ENCODE results near the gene IFITM5. TPM values are rescaled to one million over a fixed set of nuclear protein-coding genes. Genes with fewer than 3 reads are reported as not detected.
"Not testable (repeated sequence)": the region's sequence is repeated elsewhere in the genome, so short reads cannot be mapped to it uniquely, and the experiment has no call there.

IFITM5 gene
- total RNA-seq, 2 experiments from 2014 or later = not detected

- no peak for DNase-seq
- Mint-ChIP-seq H3K36me3 (ENCODE audit: low read depth) (peaks cover 4% of the 10 kb centered on the region), H3K4me3 (peak overlapping the region; percentile 58), H3K27ac (peak overlapping the region; percentile 96), H3K4me1 (peaks cover 69% of the 10 kb centered on the region), H3K9me3 (no peaks in the 10 kb centered on the region), H3K27me3 (no peaks in the 10 kb centered on the region)
- ChIA-PET POLR2A (interaction anchor here (1.2 kb wide), 1 partner anchor 9 kb away, joined by 4 read pairs; no protein-coding TSS in a partner anchor), CTCF (interaction anchor here (1.3 to 3.0 kb wide), 3 partner anchors 14 to 29 kb away, joined by 4 to 8 read pairs (median 6); no protein-coding TSS in a partner anchor)
Observed at GRCh38 chr11:325796-326591, 26.7 kb upstream of the IFITM5 start.

- ChIA-PET POLR2A (interaction anchor here (0.7 kb wide), 1 partner anchor 132 kb away, joined by 3 read pairs; no protein-coding TSS in a partner anchor), CTCF (interaction anchor here (0.6 to 3.0 kb wide), 4 partner anchors 13 to 31 kb away, joined by 3 to 8 read pairs (median 5); no protein-coding TSS in a partner anchor)
- peak overlapping the region; percentile 67 for H3K27ac Mint-ChIP-seq
- not testable (repeated sequence) for H3K9me3 Mint-ChIP-seq; DNase-seq; H3K36me3 Mint-ChIP-seq (ENCODE audit: low read depth); H3K4me3 Mint-ChIP-seq; H3K27me3 Mint-ChIP-seq
- H3K4me1 Mint-ChIP-seq = peaks cover 66% of the 10 kb centered on the region
Observed at GRCh38 chr11:324593-325517, 25.5 kb upstream of the IFITM5 start.

GRCh38 chr11:324156-324555, 24.8 kb upstream of the IFITM5 start:
- H3K4me3 Mint-ChIP-seq = no peak overlapping the region

GRCh38 chr11:319888-320273, 20.6 kb upstream of the IFITM5 start:
- H3K36me3 Mint-ChIP-seq (ENCODE audit: low read depth) = peaks cover 35% of the 10 kb centered on the region
- peak overlapping the region; percentile 79 for H3K4me3 Mint-ChIP-seq
- H3K9me3 Mint-ChIP-seq, H3K27me3 Mint-ChIP-seq, DNase-seq, POLR2A ChIA-PET: not testable (repeated sequence)
- CTCF ChIA-PET = interaction anchor here (1.0 kb wide), 1 partner anchor 9 kb away, joined by 3 read pairs; no protein-coding TSS in a partner anchor
- peaks cover 31% of the 10 kb centered on the region for H3K4me1 Mint-ChIP-seq
- H3K27ac Mint-ChIP-seq = peak overlapping the region; percentile 92

More at GRCh38 chr11:324156-324555, 24.8 kb upstream of the IFITM5 start:
- ChIA-PET CTCF (interaction anchor here (0.6 to 3.0 kb wide), 2 partner anchors 14 to 31 kb away, joined by 3 to 8 read pairs; no protein-coding TSS in a partner anchor), POLR2A (interaction anchor here (0.7 kb wide), 2 partner anchors 12 to 132 kb away, joined by 3 to 5 read pairs; no protein-coding TSS in a partner anchor)
- Mint-ChIP-seq H3K4me1 (peaks cover 62% of the 10 kb centered on the region), H3K27me3 (no peaks in the 10 kb centered on the region), H3K36me3 (ENCODE audit: low read depth) (peaks cover 11% of the 10 kb centered on the region), H3K9me3 (no peaks in the 10 kb centered on the region), H3K27ac (peak overlapping the region; percentile 38)
- DNase-seq = no peak

DNA sequence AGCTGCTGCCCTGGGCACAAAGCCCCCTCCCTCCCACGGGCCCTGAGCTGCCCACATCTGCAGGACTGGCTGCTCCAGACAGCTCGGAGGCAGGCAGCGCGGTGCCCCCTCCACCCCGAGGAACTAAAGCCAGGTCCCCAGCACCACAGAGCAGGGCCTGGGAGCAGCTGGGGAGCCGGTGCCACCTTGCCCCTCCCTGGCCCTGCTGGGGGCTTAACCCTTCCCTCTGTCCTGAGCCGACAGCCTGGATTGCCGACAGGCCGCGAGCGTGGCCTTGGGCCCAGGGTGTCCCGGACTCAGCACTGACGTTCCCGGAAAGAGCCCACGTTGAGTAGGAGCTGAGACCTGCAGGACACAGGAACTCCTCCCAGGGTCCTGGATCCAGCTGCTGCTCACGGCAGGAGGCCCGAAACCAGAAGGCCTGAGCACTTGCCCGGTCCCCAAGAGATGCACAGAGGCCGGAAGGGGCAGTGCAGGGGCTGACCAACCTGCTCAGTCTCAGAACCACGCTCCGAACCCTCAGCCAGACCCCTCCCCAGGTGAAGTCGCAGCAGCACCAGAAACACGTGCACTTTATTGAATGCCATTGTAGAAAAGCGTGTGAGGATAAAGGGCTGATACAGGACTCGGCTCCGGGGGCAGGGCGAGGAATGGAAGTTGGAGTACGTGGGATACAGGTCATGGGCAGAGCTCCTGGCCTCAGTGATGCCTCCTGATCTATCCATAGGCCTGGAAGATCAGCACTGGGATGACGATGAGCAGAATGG, 20.0 kb upstream of the IFITM5 start:
- H3K9me3 Mint-ChIP-seq, DNase-seq, H3K27me3 Mint-ChIP-seq, POLR2A ChIA-PET, CTCF ChIA-PET: not testable (repeated sequence)
- Mint-ChIP-seq H3K36me3 (ENCODE audit: low read depth) (peaks cover 40% of the 10 kb centered on the region), H3K4me1 (peaks cover 26% of the 10 kb centered on the region), H3K27ac (peak overlapping the region; percentile 92), H3K4me3 (peak overlapping the region; percentile 79)

GRCh38 chr11:318405-319120, 19.2 kb upstream of the IFITM5 start:
- not testable (repeated sequence) for DNase-seq, H3K9me3 Mint-ChIP-seq, H3K27ac Mint-ChIP-seq, H3K4me3 Mint-ChIP-seq, H3K27me3 Mint-ChIP-seq
- peaks cover 23% of the 10 kb centered on the region for H3K4me1 Mint-ChIP-seq
- POLR2A ChIA-PET = interaction anchor here (0.7 to 1.7 kb wide), 2 partner anchors 37 to 38 kb away, joined by 4 to 18 read pairs; no protein-coding TSS in a partner anchor
- CTCF ChIA-PET = interaction anchor here (1.6 to 2.0 kb wide), 2 partner anchors 10 to 37 kb away, joined by 6 to 9 read pairs; no protein-coding TSS in a partner anchor
- peaks cover 46% of the 10 kb centered on the region for H3K36me3 Mint-ChIP-seq (ENCODE audit: low read depth)

DNA sequence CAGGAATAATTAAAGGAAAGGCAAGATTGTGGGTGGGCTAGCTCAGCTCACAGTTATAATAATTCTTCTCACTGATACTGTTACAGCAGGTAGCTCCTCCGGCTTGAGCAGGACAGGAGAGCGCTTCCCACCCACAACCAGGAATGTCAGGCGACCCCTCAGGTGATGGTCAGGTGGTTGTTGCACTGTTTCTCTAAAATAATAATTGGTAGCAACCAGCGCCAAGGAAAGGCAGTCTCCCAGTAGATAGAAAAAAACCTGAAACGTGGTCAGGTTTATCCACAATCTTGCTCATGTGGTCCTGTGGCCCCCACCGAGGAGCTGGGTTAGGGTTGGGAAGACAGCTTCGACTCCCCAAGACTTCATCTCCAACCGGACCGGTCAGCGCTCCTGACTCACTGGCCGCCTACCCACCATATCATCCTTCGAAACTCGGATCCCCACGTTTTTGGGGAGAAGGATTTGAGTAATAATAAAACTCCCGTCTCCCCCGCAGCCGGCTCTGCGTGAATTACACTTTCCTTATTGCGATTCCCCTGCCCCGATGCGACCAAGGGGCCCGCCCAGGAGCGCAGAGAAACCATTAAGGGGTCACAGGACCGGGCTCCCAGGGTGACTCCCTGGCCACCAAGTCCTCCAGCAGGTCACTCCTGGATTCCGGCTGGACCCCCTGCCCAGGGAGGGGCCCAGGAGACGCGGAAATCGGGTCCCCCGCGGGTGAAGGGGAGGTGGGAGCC, 18.5 kb upstream of the IFITM5 start:
- not testable (repeated sequence) for H3K27me3 Mint-ChIP-seq, H3K9me3 Mint-ChIP-seq, DNase-seq
- CTCF ChIA-PET = interaction anchor here (0.5 to 2.0 kb wide), 9 partner anchors 9 to 81 kb away, joined by 3 to 9 read pairs (median 4); no protein-coding TSS in a partner anchor
- H3K4me3 Mint-ChIP-seq = peak overlapping the region; percentile 92
- POLR2A ChIA-PET = interaction anchor here (0.6 to 1.7 kb wide), 8 partner anchors 9 to 67 kb away, joined by 3 to 18 read pairs (median 4); no protein-coding TSS in a partner anchor
- peaks cover 47% of the 10 kb centered on the region for H3K36me3 Mint-ChIP-seq (ENCODE audit: low read depth)
- H3K4me1 Mint-ChIP-seq = peaks cover 26% of the 10 kb centered on the region
- H3K27ac Mint-ChIP-seq = peak overlapping the region; percentile 95

GRCh38 chr11:316891-317301, 17.6 kb upstream of the IFITM5 start:
- peak overlapping the region; percentile 92 for H3K4me3 Mint-ChIP-seq
- POLR2A ChIA-PET = interaction anchor here (0.6 to 1.7 kb wide), 12 partner anchors 8 to 479 kb away, joined by 3 to 18 read pairs (median 4); no protein-coding TSS in a partner anchor
- peaks cover 48% of the 10 kb centered on the region for H3K36me3 Mint-ChIP-seq (ENCODE audit: low read depth)
- CTCF ChIA-PET = interaction anchor here (0.5 to 2.0 kb wide), 11 partner anchors 8 to 80 kb away, joined by 3 to 9 read pairs (median 4); no protein-coding TSS in a partner anchor
- H3K27ac Mint-ChIP-seq = peak overlapping the region; percentile 95
- no peaks in the 10 kb centered on the region for H3K9me3 Mint-ChIP-seq
- no peak for DNase-seq
- no peaks in the 10 kb centered on the region for H3K27me3 Mint-ChIP-seq
- peaks cover 29% of the 10 kb centered on the region for H3K4me1 Mint-ChIP-seq

DNA sequence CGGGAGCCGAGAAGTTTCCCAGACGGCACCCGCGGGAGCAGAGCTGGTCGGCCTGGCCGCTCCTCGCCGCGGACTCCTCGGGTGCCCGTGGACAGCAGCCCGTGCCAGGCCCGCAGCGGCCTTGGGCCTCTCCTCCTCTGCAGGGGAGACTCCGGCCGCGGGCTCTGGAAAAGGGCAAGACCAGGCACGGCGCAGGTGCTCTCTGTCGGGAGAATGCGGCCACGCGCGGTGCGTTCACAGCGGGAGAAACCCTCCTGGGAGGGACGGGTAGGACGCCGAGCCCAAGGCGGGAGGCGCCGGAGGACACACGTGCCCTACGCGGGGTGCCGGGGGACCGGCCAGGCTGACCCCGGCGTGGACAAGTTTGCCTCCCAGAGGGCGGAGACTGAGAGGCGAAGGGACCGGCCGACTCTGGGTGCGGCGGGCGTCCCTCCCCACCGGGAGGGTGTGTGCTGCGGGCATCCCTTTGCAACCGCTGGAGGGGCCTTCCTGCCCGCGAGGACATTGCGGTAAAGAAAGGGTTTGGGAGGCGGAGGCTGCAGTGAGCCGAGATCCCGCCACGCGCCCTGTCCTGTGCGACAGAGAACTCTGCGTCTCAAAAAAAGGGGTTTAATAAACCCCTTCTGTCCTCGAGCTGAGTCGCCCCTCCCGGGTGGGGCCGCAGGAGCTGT, 16.8 kb upstream of the IFITM5 start:
- POLR2A ChIA-PET = interaction anchor here (0.6 to 1.6 kb wide), 7 partner anchors 11 to 81 kb away, joined by 3 to 7 read pairs (median 3); no protein-coding TSS in a partner anchor
- Mint-ChIP-seq H3K4me1 (peaks cover 30% of the 10 kb centered on the region), H3K36me3 (ENCODE audit: low read depth) (peaks cover 48% of the 10 kb centered on the region), H3K4me3 (peak overlapping the region; percentile 92), H3K27ac (peak overlapping the region; percentile 95), H3K9me3 (no peaks in the 10 kb centered on the region), H3K27me3 (no peaks in the 10 kb centered on the region)
- peak; percentile 63 for DNase-seq
- CTCF ChIA-PET = interaction anchor here (0.7 to 2.0 kb wide), 11 partner anchors 7 to 79 kb away, joined by 3 to 7 read pairs (median 4); no protein-coding TSS in a partner anchor

DNA sequence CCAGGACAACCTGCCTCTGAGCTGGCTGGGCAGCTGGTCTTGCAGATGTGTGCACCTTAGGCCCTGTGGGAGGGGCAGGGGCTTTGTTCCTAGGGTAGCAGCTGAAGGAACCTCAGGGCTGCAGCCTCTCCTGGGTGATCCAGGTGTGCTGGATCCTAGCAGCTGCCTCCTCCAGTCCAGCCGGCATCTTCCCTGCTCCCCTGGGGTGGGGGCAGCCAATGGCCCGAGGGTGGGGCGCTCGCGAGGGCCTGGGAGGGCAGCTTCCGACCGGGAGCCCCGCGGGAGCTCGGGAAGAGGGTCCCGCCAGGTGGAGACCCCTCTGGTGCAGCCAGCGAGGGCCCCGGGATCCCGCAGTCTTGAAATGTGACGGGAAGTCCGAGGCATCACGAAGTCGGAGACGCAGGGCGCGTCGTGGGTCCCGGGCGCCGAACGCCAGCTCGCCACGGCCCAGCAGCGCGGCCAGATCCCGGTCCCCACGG, 16.2 kb upstream of the IFITM5 start:
- H3K9me3 Mint-ChIP-seq = no peaks in the 10 kb centered on the region
- POLR2A ChIA-PET = interaction anchor here (0.8 to 1.4 kb wide), 3 partner anchors 11 to 108 kb away, joined by 3 to 6 read pairs (median 4); partner anchors contain the start of genes BET1L and RIC8A
- H3K4me1 Mint-ChIP-seq = peaks cover 25% of the 10 kb centered on the region
- peak overlapping the region; percentile 92 for H3K4me3 Mint-ChIP-seq
- no peak for DNase-seq
- peak overlapping the region; percentile 99 for H3K27ac Mint-ChIP-seq
- CTCF ChIA-PET = interaction anchor here (1.2 to 1.7 kb wide), 5 partner anchors 11 to 65 kb away, joined by 3 to 6 read pairs (median 4); no protein-coding TSS in a partner anchor
- no peaks in the 10 kb centered on the region for H3K27me3 Mint-ChIP-seq
- H3K36me3 Mint-ChIP-seq (ENCODE audit: low read depth) = peaks cover 48% of the 10 kb centered on the region

Data from activated CD4-positive, alpha-beta T cell treated with anti-CD3 and anti-CD28 coated beads, Interleukin-2, amount 10 ng/mL, durations not matched to agents 7 days and 5 days (primary cell).